Left colon (tissue), 2 donors: Measurements from ENCODE around the gene EXOC6B. TPM values are rescaled to one million over a fixed set of nuclear protein-coding genes. Genes with fewer than 3 reads are reported as not detected.

Experiments
- ATAC-seq: fragments of 200-7000 bp; cut with Tn5 transposase; one replicate; pipeline ENCODE4 v1.9.1; 2020; ENCODE audit warnings: mild to moderate bottlenecking, moderate library complexity
- DNase-seq, 2 donors: peaks; one replicate each; pipeline ENCODE4 v3.0.0-alpha.2; 2020
- intact Hi-C, 2 donors: fragments of 100-400 bp; cut with DNase I in 1 of 2; cut with micrococcal nuclease in 1 of 2; formaldehyde crosslinking; loops; one replicate each; pipeline versions ENCODE4 v1.11.2 to v1.14.0; 2022; cut with DNase I, micrococcal nuclease
- total RNA-seq, 2 donors: library from RNA; stranded (reverse); fragmentation: NEBNext Ultra II Directional; extraction: Animal tissue kit (Norgen Biotek cat#: 25700); gene quantifications; one replicate each; pipeline ENCODE4 v1.2.1, GENCODE V29; 2021
- donor health status: DM: no; HTN: no; CAD: no.
- donor health status: DM: yes; HTN: yes; CAD: no.

Gene EXOC6B
- total RNA-seq, 2 donors from 2014 or later, result 23.9 to 37.6 TPM

- ATAC-seq (no peak), DNase-seq (no peak)
Observed at GRCh38 chr2:72710418-72711152, 115.2 kb downstream of the EXOC6B start.

GRCh38 chr2:72708236-72708635, 117.6 kb downstream of the EXOC6B start:
- ATAC-seq (no peak), DNase-seq (no peak)
- intact Hi-C loops, result no loop called here

More at GRCh38 chr2:72710418-72711152, 115.2 kb downstream of the EXOC6B start:
- intact Hi-C loops, result no loop called here

- DNase-seq, result no peak
- intact Hi-C loops, result no loop called here
- no peak for ATAC-seq
Observed at GRCh38 chr2:72698300-72698699, 127.5 kb downstream of the EXOC6B start.

- ATAC-seq (no peak), DNase-seq (no peak)
- intact Hi-C loops, result no loop called here
Observed at GRCh38 chr2:72696559-72696958, 129.3 kb downstream of the EXOC6B start.

- intact Hi-C loops, result no loop called here
- no peak for DNase-seq
- no peak for ATAC-seq
Observed at GRCh38 chr2:72695676-72696075, 130.2 kb downstream of the EXOC6B start.

GRCh38 chr2:72694715-72695496, 130.9 kb downstream of the EXOC6B start:
- ATAC-seq (peak; percentile 77), DNase-seq (peak; percentile 48 to 53)
- intact Hi-C loops, result no loop called here

GRCh38 chr2:72689579-72690195, 136.1 kb downstream of the EXOC6B start:
- no peak for DNase-seq
- intact Hi-C loops, result no loop called here
- no peak for ATAC-seq

GRCh38 chr2:72685638-72686213, 140.1 kb downstream of the EXOC6B start:
- ATAC-seq (no peak), DNase-seq (no peak)
- intact Hi-C loops, result no loop called here

GRCh38 chr2:72682061-72682460, 143.8 kb downstream of the EXOC6B start:
- ATAC-seq (no peak), DNase-seq (no peak)
- intact Hi-C loops, result no loop called here

GRCh38 chr2:72681016-72681995, 144.5 kb downstream of the EXOC6B start:
- peak; percentile 53 for ATAC-seq
- DNase-seq, result no peak
- intact Hi-C loops, result no loop called here

- intact Hi-C loops, result no loop called here
- no peak for DNase-seq
- ATAC-seq, result no peak
Observed at GRCh38 chr2:72678024-72678423, 147.8 kb downstream of the EXOC6B start.

- intact Hi-C loops, result no loop called here
- no peak for ATAC-seq
- no peak for DNase-seq
Observed at GRCh38 chr2:72676341-72677025, 149.3 kb downstream of the EXOC6B start.

GRCh38 chr2:72674982-72675915, 150.6 kb downstream of the EXOC6B start:
- intact Hi-C loops, result no loop called here
- ATAC-seq, result peak; percentile 62
- DNase-seq, result no peak

GRCh38 chr2:72673279-72673678, 152.6 kb downstream of the EXOC6B start:
- no peak for DNase-seq
- peak; percentile 94 for ATAC-seq
- intact Hi-C loops, result no loop called here

- ATAC-seq (no peak), DNase-seq (no peak)
- intact Hi-C loops, result no loop called here
Observed at GRCh38 chr2:72669121-72669520, 156.7 kb downstream of the EXOC6B start.

- intact Hi-C loops, result no loop called here
- ATAC-seq (no peak), DNase-seq (no peak)
Observed at GRCh38 chr2:72668647-72669046, 157.2 kb downstream of the EXOC6B start.

- intact Hi-C loops, result no loop called here
- DNase-seq, result no peak
- ATAC-seq, result no peak
Observed at GRCh38 chr2:72665448-72665847, 160.4 kb downstream of the EXOC6B start.
